K562 treated with DMSO at 1 percent for 24 hours (cell line): ENCODE results near the gene KLK10. TPM values are rescaled to one million over a fixed set of nuclear protein-coding genes. Genes with fewer than 3 reads are reported as not detected.

ENCODE experiments used
- total RNA-seq: library from RNA; unstranded; fragments of 300-600 nt; gene quantifications from 2 replicates; pipeline ENCODE4 v1.2.3, GENCODE V29; 2022; ENCODE audit warnings: low read depth; ENCODE audit not compliant: insufficient read depth

The KLK10 gene, protein sequence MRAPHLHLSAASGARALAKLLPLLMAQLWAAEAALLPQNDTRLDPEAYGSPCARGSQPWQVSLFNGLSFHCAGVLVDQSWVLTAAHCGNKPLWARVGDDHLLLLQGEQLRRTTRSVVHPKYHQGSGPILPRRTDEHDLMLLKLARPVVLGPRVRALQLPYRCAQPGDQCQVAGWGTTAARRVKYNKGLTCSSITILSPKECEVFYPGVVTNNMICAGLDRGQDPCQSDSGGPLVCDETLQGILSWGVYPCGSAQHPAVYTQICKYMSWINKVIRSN
- total RNA-seq, result not detected in 2 replicates

DNA sequence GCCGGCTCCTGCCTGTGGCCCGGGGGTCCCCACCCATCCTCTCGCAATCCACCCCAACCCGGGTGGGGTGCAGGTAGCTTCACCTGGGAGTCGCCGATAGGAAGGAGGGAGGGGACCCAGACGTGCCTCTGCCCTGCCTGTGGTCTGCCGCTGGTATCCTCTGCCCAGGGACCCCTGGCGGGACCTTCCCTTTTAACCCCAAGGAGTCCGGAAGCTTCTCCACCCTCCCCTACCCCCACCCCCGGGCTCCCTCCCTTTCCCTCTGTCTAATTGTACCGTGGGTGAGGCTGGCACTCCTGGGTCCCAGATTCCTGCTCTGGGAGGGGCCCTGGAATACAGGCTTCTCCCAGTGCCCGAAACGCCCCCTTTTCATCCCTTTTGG, at the start of gene KLK10:
TSS of gene KLK10 (minus strand) at position 166 of the 382 bp plus-strand sequence. CDS start 579 bp downstream, outside the sequence.

DNA sequence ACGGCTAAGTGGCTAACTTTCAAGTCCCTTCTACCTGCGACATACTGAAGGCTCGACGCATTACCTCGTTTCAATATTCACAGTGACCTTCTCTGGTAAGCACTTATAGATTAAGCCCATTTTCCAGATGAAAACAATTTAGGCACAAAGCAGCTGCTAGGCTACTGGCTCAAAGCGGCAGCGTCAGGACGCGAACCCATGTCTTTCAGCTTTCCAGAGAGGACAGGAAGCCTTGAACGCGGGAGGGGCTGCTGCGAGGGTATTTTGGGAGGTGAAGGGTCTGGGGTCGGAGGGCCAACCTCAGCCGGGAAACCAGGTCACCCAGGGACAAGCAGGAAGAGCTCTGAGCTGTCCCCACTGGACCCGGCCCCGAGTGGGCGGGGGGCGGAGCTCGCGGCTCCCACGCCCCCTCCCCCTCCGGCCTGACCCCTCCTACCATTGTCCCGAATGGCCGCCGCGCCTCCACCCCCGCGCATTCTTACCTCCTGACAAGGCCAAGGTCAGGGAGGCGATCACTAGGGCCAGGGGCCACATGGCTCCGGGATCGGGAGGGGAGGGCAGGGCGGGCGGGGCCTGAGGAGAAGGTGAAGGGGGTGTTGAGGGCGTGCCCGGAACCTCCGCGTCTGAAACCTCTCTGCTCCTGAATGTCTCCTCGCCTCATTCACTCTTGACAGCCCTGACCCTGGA, 45.2 kb upstream of the KLK10 start, which contains the start of gene KLK13:
TSS of gene KLK13 (minus strand) at position 559 of the 687 bp plus-strand sequence. CDS start at position 534, 25 bp downstream.

DNA sequence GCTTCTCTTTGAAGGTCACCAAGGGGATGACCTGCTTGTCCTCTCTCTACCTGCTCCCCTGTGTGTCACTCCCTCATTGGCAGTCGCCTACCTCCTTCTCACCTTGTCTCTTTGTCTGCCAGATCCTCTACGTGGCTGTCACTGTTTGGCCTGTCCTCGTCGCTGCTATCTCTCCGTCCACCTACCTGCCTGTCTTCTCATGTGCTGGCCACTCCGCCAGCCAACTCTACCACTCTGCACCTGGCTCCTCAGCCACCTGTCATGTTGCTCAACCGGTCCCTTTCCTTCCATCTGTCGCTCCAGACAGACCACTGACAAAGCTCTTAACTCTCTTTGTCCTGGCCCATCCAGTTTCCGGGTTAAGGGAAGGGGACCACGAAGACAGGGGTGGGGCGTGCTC, 15.2 kb upstream of the KLK10 start, which contains the start of gene KLK12:
TSS of gene KLK12 (minus strand) at position 299 of the 400 bp plus-strand sequence. CDS start 381 bp downstream, outside the sequence.

DNA sequence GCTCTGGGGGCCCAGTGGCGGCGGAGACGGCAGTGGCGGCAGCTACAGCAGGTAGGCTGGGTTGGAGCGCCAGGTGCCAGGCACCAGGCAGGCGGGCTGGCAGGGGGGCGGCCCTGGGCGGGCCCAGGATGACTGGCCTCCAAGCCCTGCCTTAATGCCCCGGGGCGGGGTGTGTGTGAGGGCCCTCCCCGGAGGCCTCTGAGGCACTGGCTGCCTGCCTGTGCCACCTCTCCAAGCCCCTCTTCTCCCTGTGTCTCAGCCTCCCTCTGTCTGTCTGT, 7.0 kb upstream of the KLK10 start, which contains the start of gene KLK11:
TSS of gene KLK11 (minus strand) at position 63 of the 278 bp plus-strand sequence. CDS start 985 bp downstream, outside the sequence.

DNA sequence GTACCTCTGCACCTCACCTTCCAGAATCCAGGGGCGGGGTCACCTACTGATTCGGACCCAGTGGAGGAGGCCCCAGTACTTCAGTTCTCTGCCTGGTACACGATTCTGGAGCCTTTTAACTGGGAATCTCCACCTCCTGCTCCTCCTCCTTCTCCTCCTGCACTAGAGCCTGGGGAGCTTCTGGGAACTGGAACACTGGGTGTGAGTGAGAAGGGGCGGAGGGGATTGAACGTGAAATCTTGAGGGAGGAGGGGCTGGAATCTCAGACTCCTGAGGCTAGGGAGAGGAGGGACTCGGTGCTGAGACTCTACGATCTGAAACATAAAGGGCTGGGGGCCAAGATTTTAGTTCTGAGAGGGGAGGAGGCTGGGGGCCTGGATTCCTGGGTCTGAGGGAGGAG, 18.0 kb downstream of the KLK10 start, which contains the start of gene KLK8:
TSS of gene KLK8 (minus strand) at position 90 of the 400 bp plus-strand sequence. CDS start 437 bp downstream, outside the sequence.

DNA sequence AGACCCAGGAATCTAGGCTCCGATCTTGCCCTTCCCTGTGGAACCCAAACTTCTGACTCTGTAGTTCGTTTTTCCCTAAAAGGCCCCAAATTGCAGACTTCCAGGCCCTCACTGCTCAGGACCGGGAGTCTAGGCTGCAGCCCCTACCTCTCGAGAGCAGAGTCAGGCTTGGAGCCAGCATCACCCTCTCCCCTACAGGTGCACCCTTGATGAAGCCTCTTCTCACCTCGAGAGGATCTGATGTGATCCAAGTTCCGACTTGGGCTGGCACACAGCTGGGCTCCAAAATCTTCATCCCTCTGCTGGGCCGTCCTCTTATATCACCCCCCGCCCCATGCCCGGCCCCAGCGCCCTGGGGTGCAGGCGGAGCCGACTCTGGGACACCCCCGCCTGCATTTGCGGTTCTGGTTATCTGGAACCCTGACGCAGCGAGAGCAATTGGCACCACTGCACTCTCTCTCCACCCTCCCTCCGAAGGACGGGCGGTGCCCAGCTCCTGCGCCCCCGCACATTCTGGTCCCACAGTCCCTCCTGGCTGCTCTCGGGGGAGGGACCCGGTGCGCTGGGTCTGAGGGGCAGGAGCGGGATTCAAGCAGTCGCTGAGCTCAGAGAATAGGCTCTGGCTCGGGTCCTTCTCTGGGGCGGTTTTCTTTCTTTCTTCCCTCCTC, 35.8 kb downstream of the KLK10 start, which contains the start of gene KLK7:
TSS of gene KLK7 (minus strand) at position 293 of the 668 bp plus-strand sequence. CDS start 1,518 bp downstream, outside the sequence.

DNA sequence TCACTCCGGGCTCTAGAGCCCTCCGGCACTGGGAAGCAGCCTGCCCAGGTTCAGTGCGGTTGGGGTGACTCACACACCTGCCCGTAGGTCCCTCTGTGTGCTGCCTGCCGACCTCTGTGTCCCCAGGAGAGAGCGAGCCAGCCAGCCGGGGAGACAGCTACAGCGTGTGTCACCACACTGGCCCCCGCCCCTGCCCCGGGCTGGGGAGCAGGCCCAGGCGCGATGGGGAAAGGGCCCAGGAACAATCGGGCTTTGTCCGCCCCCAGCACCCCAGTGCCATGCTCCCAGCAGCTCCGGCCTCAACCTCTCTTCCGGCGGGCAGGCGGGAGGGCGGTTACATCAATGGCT, 50.1 kb downstream of the KLK10 start, which contains the start of gene KLK6:
TSS of gene KLK6 (minus strand) at position 179 of the 348 bp plus-strand sequence. CDS start 1,487 bp downstream, outside the sequence.

Other genes with a start within 250 kb of the KLK10 start
- 0.59 TPM in 1 of 2 replicates, not detected in the other for gene GPR32, start 249.2 kb downstream of the KLK10 start, total RNA-seq
- not detected in 2 replicates for gene ACP4, start 229.3 kb downstream of the KLK10 start, total RNA-seq
- 19.2 and 20.0 TPM in 2 replicates for gene KLK1, start 195.9 kb downstream of the KLK10 start, total RNA-seq
- 0.56 TPM in 1 of 2 replicates, not detected in the other for gene KLK15, start 186.1 kb downstream of the KLK10 start, total RNA-seq
- gene KLK3, start 164.8 kb downstream of the KLK10 start, total RNA-seq, result not detected in 2 replicates
- not detected in 2 replicates for gene KLK2, start 146.3 kb downstream of the KLK10 start, total RNA-seq
- gene KLK4, start 108.3 kb downstream of the KLK10 start, total RNA-seq, result not detected in 2 replicates
- gene KLK5, start 66.7 kb downstream of the KLK10 start, total RNA-seq, result not detected in 2 replicates
- gene KLK6, start 50.1 kb downstream of the KLK10 start, total RNA-seq, result not detected in 2 replicates
- gene KLK7, start 35.8 kb downstream of the KLK10 start, total RNA-seq, result not detected in 2 replicates
- gene KLK8, start 18.1 kb downstream of the KLK10 start, total RNA-seq, result 0.95 and 2.1 TPM in 2 replicates
- not detected in 2 replicates for gene KLK11, start 6.9 kb upstream of the KLK10 start, total RNA-seq
- not detected in 2 replicates for gene KLK12, start 15.3 kb upstream of the KLK10 start, total RNA-seq
- gene KLK13, start 45.4 kb upstream of the KLK10 start, total RNA-seq, result 2.7 and 2.9 TPM in 2 replicates
- not detected in 2 replicates for gene KLK14, start 63.2 kb upstream of the KLK10 start, total RNA-seq
- 31.1 and 32.6 TPM in 2 replicates for gene CTU1, start 88.7 kb upstream of the KLK10 start, total RNA-seq
- gene SIGLEC9, start 105.2 kb upstream of the KLK10 start, total RNA-seq, result 0.93 and 1.1 TPM in 2 replicates
- gene SIGLEC7, start 122.6 kb upstream of the KLK10 start, total RNA-seq, result 0.15 TPM in 1 of 2 replicates, not detected in the other
- gene CD33, start 205.4 kb upstream of the KLK10 start, total RNA-seq, result 73.3 and 79.4 TPM in 2 replicates
- gene SIGLECL1, start 231.4 kb upstream of the KLK10 start, total RNA-seq, result not detected in 2 replicates